ENCODE data around the gene PIGU. TPM values are rescaled to one million over a fixed set of nuclear protein-coding genes. Genes with fewer than 3 reads are reported as not detected.

PIGU gene
- total and polyA plus RNA-seq, 2 donors (not counting 1 experiment from before 2014, with no cell fraction given) = 6.4 to 42.6 TPM

DNA sequence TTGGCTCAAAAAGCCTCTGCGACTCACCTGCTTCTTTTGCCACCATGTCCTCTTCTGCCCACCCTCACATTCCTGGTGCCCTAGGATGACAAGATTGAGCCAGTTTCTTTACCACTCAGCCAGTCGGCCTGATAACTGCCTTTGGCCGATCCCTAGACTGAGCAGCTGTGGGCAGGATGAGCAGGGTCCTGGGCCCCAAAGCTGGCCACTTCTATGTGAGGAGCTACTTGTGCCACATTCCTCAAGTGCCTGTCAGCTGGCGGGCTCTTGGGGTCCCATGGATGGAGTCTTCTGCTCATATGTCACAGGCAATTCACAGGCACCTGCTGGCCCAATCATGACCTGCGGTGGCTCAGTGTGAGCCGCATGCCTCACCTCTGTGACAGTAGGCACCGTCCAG lies 144.1 kb downstream of the PIGU start:
- Histone ChIP-seq H3K9me3 (ENCODE audit: control insufficient read depth, insufficient read depth, low read depth, low read length) (no peaks in the 10 kb centered on the region), H3K4me2 (ENCODE audit: extremely low read depth, insufficient read depth, low read length) (no peak overlapping the region), H3K4me1 (ENCODE audit: control insufficient read depth, extremely low read depth, insufficient read depth, low read length) (no peaks in the 10 kb centered on the region), H3K27ac (ENCODE audit: insufficient read depth, low read length) (no peak overlapping the region), H3K27me3 (ENCODE audit: control insufficient read depth, insufficient read depth, low read length) (no peaks in the 10 kb centered on the region), H3K36me3 (ENCODE audit: control insufficient read depth, insufficient read depth, low read length) (peaks cover 40% of the 10 kb centered on the region), H3K9ac (ENCODE audit: insufficient read depth, low read length) (no peak overlapping the region), H2AFZ (ENCODE audit: low read length) (no peak overlapping the region), H4K20me1 (ENCODE audit: control insufficient read depth, extremely low read depth, insufficient read depth, low read length) (no peaks in the 10 kb centered on the region), H3K4me3 (replicated peaks in 1 of 4; ENCODE audit: control extremely low read depth in 1 of 4, insufficient read depth in 1 of 4, low read depth in 3 of 4, low read length in 4 of 4) (no peak overlapping the region), H3K79me2 (ENCODE audit: control insufficient read depth, insufficient read depth, low read length) (peaks cover 18% of the 10 kb centered on the region)
- DNase-seq (ENCODE audit: low read depth in 2 of 2) = no peak
- no peak for TF ChIP-seq EZH2 (IDR thresholded peaks at IDR 0.05; ENCODE audit: low read length, missing control alignments)
- TF ChIP-seq, protein P1, sequence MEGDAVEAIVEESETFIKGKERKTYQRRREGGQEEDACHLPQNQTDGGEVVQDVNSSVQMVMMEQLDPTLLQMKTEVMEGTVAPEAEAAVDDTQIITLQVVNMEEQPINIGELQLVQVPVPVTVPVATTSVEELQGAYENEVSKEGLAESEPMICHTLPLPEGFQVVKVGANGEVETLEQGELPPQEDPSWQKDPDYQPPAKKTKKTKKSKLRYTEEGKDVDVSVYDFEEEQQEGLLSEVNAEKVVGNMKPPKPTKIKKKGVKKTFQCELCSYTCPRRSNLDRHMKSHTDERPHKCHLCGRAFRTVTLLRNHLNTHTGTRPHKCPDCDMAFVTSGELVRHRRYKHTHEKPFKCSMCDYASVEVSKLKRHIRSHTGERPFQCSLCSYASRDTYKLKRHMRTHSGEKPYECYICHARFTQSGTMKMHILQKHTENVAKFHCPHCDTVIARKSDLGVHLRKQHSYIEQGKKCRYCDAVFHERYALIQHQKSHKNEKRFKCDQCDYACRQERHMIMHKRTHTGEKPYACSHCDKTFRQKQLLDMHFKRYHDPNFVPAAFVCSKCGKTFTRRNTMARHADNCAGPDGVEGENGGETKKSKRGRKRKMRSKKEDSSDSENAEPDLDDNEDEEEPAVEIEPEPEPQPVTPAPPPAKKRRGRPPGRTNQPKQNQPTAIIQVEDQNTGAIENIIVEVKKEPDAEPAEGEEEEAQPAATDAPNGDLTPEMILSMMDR (conservative IDR thresholded peaks at IDR 0.05 in 1 of 2, IDR thresholded peaks at IDR 0.05 in 1 of 2; ENCODE audit: low read depth in 1 of 2, low read length in 2 of 2) = no peak

DNA sequence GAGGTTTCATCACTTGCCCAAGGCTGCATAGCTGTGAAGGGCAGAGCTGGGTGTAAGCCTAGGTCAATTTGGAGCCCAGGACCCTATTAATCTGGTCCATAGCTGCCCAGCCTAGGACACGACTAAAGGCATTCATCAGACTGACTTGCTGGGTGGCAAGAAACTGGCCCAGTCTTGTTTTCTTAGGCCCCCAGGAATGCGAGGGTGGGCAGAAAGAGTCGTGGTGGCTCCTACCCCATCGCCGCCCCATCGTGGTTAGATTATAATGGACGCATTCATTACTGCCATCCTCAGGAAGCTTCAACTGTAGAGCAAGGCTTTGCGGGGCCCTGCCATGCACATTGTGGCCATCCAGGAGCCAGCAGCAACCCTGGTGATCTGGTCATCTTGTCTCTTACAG lies 144.6 kb downstream of the PIGU start:
- DNase-seq (ENCODE audit: low read depth in 2 of 2) = no peak
- Histone ChIP-seq H2AFZ (ENCODE audit: low read length) (no peak overlapping the region), H3K4me3 (replicated peaks in 1 of 4; ENCODE audit: control extremely low read depth in 1 of 4, insufficient read depth in 1 of 4, low read depth in 3 of 4, low read length in 4 of 4) (no peak overlapping the region), H4K20me1 (ENCODE audit: control insufficient read depth, extremely low read depth, insufficient read depth, low read length) (no peaks in the 10 kb centered on the region), H3K27me3 (ENCODE audit: control insufficient read depth, insufficient read depth, low read length) (no peaks in the 10 kb centered on the region), H3K36me3 (ENCODE audit: control insufficient read depth, insufficient read depth, low read length) (peaks cover 39% of the 10 kb centered on the region), H3K9me3 (ENCODE audit: control insufficient read depth, insufficient read depth, low read depth, low read length) (no peaks in the 10 kb centered on the region), H3K9ac (ENCODE audit: insufficient read depth, low read length) (no peak overlapping the region), H3K4me1 (ENCODE audit: control insufficient read depth, extremely low read depth, insufficient read depth, low read length) (no peaks in the 10 kb centered on the region), H3K4me2 (ENCODE audit: extremely low read depth, insufficient read depth, low read length) (no peak overlapping the region), H3K79me2 (ENCODE audit: control insufficient read depth, insufficient read depth, low read length) (peaks cover 21% of the 10 kb centered on the region), H3K27ac (ENCODE audit: insufficient read depth, low read length) (no peak overlapping the region)
- no peak for TF ChIP-seq EZH2 (IDR thresholded peaks at IDR 0.05; ENCODE audit: low read length, missing control alignments)
- TF ChIP-seq, protein P1 (conservative IDR thresholded peaks at IDR 0.05 in 1 of 2, IDR thresholded peaks at IDR 0.05 in 1 of 2; ENCODE audit: low read depth in 1 of 2, low read length in 2 of 2) = no peak

DNA sequence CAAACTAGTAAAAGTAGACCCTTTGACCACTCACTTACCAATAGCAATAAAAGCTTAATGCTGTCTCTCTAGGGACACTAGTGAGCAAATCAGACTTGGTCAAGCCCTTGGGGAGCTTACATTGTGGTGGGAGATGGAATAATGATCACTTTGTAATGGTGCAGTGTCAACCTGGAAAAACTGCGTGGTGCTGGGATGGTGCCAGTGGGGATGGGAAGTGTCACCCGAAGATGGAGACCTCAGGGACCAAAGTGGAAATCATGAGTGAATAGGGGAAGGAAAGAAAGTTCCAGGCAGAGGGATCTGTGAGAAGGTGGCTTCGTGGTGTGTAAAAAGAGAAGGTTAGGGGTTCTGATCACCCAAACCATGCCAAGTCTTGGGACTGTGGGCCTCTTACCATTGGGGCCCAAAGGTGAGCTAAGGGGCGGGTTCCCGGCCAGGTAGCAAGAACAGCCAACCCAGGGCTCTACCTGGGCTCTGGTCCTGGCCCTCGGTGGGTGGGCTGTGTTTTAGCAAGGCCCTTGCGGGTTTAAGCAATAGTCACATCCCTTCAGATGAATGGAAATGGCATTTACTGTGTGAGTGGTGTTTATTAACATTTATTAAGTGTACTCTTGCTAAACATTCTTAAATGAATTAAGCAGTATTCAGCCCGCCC lies 145.2 kb downstream of the PIGU start:
- no peaks in the 10 kb centered on the region for H4K20me1 ChIP-seq (ENCODE audit: control insufficient read depth, extremely low read depth, insufficient read depth, low read length)
- H3K9me3 ChIP-seq (ENCODE audit: control insufficient read depth, insufficient read depth, low read depth, low read length) = no peaks in the 10 kb centered on the region
- H3K27me3 ChIP-seq (ENCODE audit: control insufficient read depth, insufficient read depth, low read length) = no peaks in the 10 kb centered on the region
- no peak overlapping the region for H3K27ac ChIP-seq (ENCODE audit: insufficient read depth, low read length)
- no peak for DNase-seq (ENCODE audit: low read depth in 2 of 2)
- peaks cover 25% of the 10 kb centered on the region for H3K79me2 ChIP-seq (ENCODE audit: control insufficient read depth, insufficient read depth, low read length)
- H3K4me3 ChIP-seq (replicated peaks in 1 of 4; ENCODE audit: control extremely low read depth in 1 of 4, insufficient read depth in 1 of 4, low read depth in 3 of 4, low read length in 4 of 4) = no peak overlapping the region
- no peak overlapping the region for H3K9ac ChIP-seq (ENCODE audit: insufficient read depth, low read length)
- peaks cover 41% of the 10 kb centered on the region for H3K36me3 ChIP-seq (ENCODE audit: control insufficient read depth, insufficient read depth, low read length)
- H2AFZ ChIP-seq (ENCODE audit: low read length) = no peak overlapping the region
- peaks cover 3% of the 10 kb centered on the region for H3K4me1 ChIP-seq (ENCODE audit: control insufficient read depth, extremely low read depth, insufficient read depth, low read length)
- H3K4me2 ChIP-seq (ENCODE audit: extremely low read depth, insufficient read depth, low read length) = no peak overlapping the region
- TF ChIP-seq, protein P1 (conservative IDR thresholded peaks at IDR 0.05 in 1 of 2, IDR thresholded peaks at IDR 0.05 in 1 of 2; ENCODE audit: low read depth in 1 of 2, low read length in 2 of 2) = no peak
- TF ChIP-seq EZH2 (IDR thresholded peaks at IDR 0.05; ENCODE audit: low read length, missing control alignments) = no peak
